ENCODE data around the gene TELO2. TPM values are rescaled to one million over a fixed set of nuclear protein-coding genes. Genes with fewer than 3 reads are reported as not detected.

TELO2 gene
- total RNA-seq, 4 donors from 2014 or later = 4.9 to 59.1 (median 39.0) TPM

DNA sequence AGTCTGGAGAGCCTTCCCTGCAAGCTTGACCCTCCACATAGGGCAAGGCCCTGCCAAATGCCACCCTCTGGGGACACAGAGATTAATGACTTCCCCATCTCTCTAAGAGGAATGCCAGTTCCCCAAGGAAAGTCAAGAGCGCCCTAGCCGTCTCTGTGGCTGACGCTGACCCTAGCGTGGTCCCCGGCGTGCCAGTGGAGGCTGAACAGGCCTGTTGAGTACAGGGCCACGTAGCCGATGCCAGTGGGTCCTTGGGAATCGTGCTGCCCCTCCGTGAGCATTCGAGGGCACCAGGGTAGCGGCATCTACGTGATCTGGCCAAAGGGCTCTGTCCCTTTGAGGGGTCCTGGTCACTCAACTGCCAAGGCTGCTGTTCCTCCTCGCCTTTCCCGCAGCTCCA, 57.5 kb downstream of the TELO2 start:
- Histone ChIP-seq H3K27ac (peak overlapping the region; percentile 8 to 33), H3K4me1 (peaks cover 0 to 5% of the 10 kb centered on the region in 2 donors), H3K9me3 (no peaks in the 10 kb centered on the region), H3K27me3 (no peaks in the 10 kb centered on the region), H3K36me3 (no peaks in the 10 kb centered on the region), H3K4me3 (no peak overlapping the region)
- TF ChIP-seq, protein P1, sequence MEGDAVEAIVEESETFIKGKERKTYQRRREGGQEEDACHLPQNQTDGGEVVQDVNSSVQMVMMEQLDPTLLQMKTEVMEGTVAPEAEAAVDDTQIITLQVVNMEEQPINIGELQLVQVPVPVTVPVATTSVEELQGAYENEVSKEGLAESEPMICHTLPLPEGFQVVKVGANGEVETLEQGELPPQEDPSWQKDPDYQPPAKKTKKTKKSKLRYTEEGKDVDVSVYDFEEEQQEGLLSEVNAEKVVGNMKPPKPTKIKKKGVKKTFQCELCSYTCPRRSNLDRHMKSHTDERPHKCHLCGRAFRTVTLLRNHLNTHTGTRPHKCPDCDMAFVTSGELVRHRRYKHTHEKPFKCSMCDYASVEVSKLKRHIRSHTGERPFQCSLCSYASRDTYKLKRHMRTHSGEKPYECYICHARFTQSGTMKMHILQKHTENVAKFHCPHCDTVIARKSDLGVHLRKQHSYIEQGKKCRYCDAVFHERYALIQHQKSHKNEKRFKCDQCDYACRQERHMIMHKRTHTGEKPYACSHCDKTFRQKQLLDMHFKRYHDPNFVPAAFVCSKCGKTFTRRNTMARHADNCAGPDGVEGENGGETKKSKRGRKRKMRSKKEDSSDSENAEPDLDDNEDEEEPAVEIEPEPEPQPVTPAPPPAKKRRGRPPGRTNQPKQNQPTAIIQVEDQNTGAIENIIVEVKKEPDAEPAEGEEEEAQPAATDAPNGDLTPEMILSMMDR (IDR thresholded peaks at IDR 0.05) = no peak
- no peak for TF ChIP-seq POLR2A (IDR thresholded peaks at IDR 0.05)
- intact Hi-C loops (cut with DNase I; ENCODE audit: low total_unique reads) = no loop called here
- no peak for DNase-seq

DNA sequence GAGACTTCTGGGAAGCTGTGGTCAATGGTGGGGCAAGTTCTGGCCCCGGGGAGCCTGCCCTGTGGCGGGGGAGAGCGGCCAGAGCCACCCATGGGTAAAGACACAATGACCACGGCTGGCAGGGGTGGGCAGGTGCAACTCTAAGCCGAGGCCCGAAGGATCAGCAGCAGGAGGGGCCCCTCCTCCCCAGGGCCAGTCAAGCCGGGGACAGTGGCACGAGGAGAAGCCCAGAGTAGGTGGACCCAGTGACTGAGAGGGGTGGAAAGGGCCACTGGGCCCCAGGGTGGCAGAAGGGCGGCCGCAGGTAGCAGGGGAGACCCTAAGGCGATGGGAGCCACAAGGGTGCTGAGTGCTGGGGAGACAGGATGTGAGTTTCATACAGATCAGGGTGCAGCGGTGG, 58.0 kb downstream of the TELO2 start:
- Histone ChIP-seq H3K4me1 (peaks cover 0 to under 1% of the 10 kb centered on the region in 2 donors), H3K27ac (peak overlapping the region in 1 of 2 donors; percentile 33), H3K9me3 (no peaks in the 10 kb centered on the region), H3K27me3 (no peaks in the 10 kb centered on the region), H3K36me3 (no peaks in the 10 kb centered on the region), H3K4me3 (no peak overlapping the region)
- no peak for TF ChIP-seq POLR2A (IDR thresholded peaks at IDR 0.05)
- TF ChIP-seq, protein P1 (IDR thresholded peaks at IDR 0.05) = no peak
- intact Hi-C loops (cut with DNase I; ENCODE audit: low total_unique reads) = no loop called here
- no peak for DNase-seq

DNA sequence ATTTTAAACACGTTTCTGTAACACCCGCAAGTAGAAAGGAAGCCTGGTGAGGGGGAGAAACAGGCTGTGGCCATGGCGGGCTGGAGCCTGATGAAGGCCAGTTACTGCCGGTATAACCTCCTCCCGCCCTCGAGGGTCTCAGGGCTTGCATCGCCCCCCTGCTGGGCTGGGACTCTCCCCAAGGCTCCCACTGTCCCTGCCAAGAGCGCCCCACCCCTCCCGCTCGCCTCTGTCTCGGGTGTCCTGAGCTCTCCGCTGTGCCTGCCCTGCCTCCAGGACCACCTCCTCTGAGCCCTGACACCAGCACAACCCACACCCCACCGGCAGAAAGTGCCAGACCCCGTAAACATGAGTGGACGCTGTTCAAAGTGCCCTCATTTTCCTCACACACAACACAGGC, 59.0 kb downstream of the TELO2 start:
- no peaks in the 10 kb centered on the region for H3K9me3 ChIP-seq
- H3K27ac ChIP-seq = no peak overlapping the region
- no peak overlapping the region for H3K4me3 ChIP-seq
- H3K27me3 ChIP-seq = no peaks in the 10 kb centered on the region
- H3K4me1 ChIP-seq = no peaks in the 10 kb centered on the region
- intact Hi-C loops (cut with DNase I; ENCODE audit: low total_unique reads) = no loop called here
- no peak for TF ChIP-seq POLR2A (IDR thresholded peaks at IDR 0.05)
- TF ChIP-seq, protein P1 (IDR thresholded peaks at IDR 0.05) = no peak
- no peak for DNase-seq
- no peaks in the 10 kb centered on the region for H3K36me3 ChIP-seq

DNA sequence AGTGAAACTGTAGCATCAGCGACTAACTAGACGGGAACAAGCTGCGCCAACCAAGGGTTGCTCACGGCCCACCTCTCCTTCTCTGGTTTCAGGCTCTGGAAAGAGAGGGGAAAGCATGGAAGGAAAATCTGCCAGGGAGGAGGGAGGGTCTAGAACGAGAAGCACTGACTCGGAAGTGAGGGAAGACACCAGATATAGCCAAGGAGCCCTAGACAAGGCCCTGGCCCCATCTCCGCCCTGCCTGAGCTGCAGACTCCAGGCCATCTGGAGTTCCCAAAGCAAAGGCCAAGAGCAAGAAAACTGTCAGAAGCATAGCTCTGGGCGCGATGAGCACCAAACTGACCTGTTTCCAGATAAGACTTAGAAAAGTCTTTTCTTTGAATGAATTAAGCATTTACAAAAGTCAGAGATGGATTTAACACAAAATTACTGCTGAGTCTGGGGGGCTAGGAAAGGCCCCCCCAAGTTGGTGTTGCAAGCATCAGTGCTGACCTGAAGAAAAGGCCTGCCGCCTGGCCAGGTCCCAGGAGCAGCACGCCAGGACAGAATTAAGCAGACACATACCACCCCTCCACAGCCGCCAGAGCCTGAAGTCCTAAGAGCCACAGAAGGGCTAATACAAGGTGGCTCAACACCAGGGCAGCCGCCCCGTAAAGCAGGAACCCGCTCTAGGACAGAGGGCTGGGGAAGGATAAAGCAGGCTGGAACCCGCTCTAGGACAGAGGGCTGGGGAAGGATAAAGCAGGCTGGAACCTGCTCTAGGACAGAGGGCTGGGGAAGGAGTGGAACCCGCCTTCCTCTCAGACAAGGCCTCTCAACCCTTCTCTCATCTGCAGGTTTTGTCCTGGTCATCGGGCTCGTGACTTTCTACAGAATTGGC, 61.0 kb downstream of the TELO2 start:
- Histone ChIP-seq H3K9me3 (no peaks in the 10 kb centered on the region), H3K27ac (peak overlapping the region; percentile 25 to 50), H3K27me3 (no peaks in the 10 kb centered on the region), H3K4me3 (no peak overlapping the region), H3K4me1 (no peaks in the 10 kb centered on the region), H3K36me3 (no peaks in the 10 kb centered on the region)
- peak in 1 of 2 donors; percentile 63 for DNase-seq
- TF ChIP-seq, protein P1 (IDR thresholded peaks at IDR 0.05) = no peak
- no peak for TF ChIP-seq POLR2A (IDR thresholded peaks at IDR 0.05)
- intact Hi-C loops (cut with DNase I; ENCODE audit: low total_unique reads) = no loop called here

DNA sequence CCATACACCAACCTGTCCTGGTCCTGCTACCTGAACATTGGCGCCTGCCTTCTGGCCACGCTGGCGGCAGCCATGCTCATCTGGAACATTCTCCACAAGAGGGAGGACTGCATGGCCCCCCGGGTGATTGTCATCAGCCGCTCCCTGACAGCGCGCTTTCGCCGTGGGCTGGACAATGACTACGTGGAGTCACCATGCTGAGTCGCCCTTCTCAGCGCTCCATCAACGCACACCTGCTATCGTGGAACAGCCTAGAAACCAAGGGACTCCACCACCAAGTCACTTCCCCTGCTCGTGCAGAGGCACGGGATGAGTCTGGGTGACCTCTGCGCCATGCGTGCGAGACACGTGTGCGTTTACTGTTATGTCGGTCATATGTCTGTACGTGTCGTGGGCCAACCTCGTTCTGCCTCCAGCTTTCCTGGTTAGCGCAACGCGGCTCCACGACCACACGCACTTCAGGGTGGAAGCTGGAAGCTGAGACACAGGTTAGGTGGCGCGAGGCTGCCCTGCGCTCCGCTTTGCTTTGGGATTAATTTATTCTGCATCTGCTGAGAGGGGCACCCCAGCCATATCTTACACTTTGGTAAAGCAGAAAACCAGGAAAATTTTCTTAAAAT, 61.8 kb downstream of the TELO2 start:
- no peak for DNase-seq
- intact Hi-C loops (cut with DNase I; ENCODE audit: low total_unique reads) = no loop called here
- Histone ChIP-seq H3K27ac (no peak overlapping the region), H3K36me3 (no peaks in the 10 kb centered on the region), H3K9me3 (no peaks in the 10 kb centered on the region), H3K27me3 (no peaks in the 10 kb centered on the region), H3K4me1 (no peaks in the 10 kb centered on the region), H3K4me3 (no peak overlapping the region)
- TF ChIP-seq POLR2A (IDR thresholded peaks at IDR 0.05) = no peak
- TF ChIP-seq, protein P1 (IDR thresholded peaks at IDR 0.05) = no peak

Measured in uterus (tissue), 4 donors.